Activated naive CD4-positive, alpha-beta T cell (primary cell): ENCODE data around the gene DOK5.
"Not testable (repeated sequence)": the region's sequence is repeated elsewhere in the genome, so short reads cannot be mapped to it uniquely, and the experiment has no call there.

Experiments
- DNase-seq, 4 experiments: peaks; one replicate each; lab custom pipeline; 2025; lab: John Stamatoyannopoulos, UW

The DOK5 gene

DNA sequence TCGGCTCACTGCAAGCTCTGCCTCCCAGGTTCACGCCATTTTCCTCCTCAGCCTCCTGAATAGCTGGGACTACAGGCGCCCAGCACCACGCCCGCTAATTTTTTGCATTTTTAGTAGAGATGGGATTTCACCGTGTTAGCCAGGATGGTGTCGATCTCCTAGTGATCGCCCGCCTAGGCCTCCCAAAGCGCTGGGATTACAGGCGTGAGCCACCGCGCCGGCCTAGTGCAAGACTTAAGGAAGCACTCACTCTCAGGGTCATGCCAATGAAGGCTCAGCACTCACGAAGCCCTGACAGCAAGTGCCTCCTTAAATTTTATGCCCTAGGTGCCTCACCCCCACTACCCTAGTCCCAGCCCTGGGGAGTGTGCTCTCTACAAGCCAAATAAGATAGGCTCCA is 4.7 kb upstream of the DOK5 start:
- DNase-seq, result no peak

DNA sequence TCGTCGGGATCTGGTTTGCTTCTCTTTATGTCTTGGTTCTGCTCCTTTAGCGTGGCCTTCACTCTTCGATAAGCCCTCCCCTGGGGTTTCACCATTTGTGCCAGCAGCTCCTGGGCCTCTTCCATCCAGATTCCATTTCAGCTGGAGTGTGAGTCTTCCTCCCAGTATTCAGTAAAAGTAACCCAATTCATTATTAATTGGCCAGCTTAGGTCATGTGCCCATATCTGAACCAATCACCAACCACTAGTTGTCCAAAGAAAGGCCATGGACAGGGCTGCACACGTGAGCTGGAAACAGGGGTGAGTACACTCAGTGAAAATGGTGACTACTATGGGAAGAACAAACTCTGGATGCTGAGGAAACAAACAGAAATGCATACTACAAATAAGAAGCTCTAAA is 2.8 kb upstream of the DOK5 start:
- DNase-seq, result no peak

DNA sequence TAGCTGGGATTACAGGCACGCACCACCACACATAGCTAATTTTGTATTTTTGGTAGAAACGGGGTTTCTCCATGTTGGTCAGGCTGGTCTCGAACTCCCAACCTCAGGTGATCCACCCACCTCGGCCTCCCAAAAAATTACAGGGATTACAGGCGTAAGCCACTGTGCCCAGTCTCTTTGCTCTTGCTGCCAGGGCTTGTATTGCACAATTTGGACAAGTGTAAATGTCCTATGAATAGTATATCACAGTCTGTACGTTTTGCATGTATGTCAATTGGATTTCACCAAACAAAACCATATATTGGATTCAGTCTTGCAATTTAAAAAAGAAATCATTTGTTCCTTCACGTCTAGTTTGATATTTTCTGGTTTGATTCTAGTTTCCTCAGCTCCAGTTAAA is 2.1 kb upstream of the DOK5 start:
- DNase-seq, result no peak

DNA sequence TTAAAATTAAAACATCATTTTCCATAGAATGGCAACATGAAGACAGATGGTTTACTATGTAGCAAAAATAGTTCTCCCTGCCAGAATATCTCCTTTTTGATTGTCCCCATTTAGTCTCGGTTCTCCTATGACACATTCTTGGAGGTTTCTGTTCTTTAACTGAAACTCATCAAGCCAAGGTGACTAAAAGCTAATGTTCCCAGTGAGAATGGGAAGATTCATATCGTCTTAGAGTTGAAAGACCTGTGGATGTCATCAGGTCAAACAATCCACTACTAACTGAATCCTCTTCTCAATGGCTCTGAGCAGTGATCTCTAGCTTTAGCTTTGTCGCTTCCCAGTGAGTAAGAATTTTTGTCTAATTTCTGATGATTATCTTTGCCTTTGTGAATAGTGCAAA is 1.3 kb upstream of the DOK5 start:
- no peak for DNase-seq

DNA sequence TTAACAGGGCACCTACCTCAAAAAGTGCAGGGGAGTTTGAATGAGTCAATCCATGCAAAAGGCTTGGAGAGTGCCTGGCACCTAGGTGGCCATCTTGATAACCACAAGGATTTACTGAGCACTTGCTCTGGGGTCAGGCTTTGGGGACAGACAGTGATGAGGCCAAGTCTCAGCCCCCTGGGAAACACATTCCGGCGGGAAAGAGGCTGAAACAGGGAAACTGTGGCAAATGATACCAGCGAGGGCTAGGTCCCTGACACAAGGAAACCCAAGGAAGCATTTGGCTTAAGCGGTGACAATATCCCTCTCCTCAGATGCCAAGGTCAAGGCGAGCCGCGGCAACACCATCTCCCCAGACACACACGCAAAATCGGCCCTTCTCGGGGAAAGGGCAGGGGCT is 527 bp upstream of the DOK5 start:
- DNase-seq, result no peak

DNA sequence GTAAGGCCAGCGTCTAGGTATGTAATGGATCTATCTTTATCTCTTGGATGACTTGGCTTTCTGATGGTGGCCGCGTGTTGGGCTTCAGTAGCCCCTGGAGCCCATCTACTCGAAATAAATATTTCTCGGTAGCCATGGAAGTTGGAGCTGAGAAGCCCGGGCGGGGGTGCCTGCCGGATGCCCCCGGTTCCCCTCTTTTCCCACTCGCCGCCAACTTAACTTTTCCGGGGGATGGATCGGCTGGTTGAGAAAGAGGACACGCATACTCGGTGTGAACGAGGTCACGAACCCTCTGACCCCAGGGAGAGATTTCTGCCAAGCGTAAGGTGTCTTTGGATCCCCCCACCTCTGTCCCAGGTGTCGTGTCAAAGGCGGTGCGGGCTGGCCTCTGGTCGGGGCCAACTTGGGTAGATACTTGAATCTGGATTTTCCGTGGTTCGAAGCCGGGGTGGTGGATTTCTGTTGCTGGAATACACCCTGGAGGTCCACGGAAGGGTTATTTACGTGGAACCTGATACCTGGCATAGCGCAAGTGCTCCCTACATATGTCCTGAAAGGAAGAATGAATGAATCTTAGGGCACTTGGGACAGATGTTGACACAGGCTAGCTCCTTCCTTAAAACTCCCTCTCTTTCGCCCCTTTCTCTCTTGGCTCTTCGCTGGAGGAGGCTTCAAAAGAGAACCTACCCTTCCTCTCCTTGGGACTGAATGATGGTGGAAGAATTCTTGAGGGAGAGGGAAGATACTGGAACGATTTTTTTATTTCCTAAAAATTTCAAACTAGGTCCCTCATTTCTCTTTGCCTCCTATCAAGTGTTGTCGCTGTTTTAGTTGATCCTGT is 996 bp downstream of the DOK5 start:
- no peak for DNase-seq

DNA sequence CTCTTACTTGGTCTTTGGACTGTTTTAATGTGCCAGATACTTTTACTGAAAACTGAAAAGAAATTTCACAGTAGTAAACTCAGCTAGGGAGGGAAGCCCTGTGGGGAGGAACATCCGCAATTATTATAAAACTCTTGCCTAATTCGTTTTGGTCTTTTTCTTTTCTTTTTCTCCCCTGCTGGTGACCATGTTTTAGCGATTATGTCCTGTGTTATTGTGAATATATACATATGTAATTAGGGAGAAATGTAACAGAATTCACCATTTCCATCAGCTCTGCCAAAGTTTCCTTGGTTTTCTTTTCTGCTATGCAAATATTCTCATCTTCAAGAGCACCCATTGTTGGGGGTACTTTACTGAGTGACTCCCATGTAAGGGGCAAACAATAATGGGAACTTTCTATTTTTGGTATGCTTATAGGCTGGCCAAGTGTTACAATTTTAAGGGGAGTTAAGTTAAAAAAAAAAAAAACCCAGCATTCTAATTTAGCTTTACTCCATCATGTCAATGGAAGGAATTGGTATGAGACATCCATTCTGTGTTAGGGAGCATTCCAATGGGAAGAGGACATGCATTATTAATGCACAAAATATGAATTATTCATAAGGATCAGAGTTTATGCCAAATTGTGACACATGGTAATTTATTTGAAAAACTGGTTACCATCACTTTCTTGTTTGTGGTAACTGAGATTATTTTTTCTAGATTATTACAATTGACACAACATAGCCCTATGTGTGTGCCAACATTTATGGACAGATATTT is 2.0 kb downstream of the DOK5 start:
- DNase-seq, result no peak

DNA sequence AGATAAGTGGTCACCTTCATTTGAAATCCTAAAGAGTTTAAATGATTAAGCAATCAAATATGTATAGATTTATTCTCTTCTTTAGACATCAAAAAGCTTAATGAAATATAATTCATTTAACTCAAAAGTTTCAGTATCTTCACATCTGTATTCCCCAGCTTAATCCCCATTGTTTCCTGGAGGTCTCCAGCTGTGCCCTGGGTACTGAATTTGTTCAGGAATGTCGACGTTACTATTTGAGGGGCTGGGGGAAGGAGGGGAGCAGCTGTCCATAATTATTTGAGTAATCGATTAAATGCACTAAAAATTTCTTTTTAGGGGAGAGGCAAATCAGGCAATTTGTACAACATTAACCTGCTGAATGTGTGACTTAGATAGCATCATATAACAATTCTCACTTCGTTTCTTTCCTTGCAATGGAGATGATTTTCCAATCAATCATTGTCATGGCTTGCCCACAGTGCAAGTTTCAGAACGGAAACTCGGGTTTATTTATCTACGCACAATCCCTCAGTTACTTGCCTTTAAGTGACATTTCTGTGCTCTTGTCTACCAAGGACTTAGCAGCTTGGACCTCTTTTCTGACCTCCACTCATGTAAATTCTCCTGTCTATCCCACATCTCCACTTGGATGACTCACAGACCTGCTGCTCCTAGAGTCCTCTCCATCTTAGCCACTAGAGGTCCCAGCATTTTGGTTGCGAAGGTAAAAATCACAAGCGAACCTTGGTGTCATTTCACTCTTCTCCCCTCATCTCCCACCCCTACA is 3.9 kb downstream of the DOK5 start:
- no peak for DNase-seq

DNA sequence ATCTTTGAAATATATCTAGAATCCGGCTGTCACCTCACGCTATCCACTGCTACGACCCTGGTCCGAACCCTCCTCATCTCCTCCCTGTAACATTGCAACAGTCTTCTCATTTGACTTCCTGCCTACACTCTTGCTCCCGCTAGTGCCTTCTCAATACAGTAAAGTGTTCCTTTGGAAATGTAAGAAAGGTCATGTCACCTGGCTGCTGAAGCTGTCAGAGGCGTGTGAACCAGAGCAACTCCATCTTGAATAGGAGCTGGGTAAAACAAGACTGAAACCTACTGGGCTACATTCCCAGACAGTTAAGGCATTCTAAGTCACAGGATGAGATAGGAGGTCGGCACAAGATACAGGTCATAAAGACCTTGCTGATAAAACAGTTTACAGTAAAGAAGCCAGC is 4.5 kb downstream of the DOK5 start:
- not testable (repeated sequence) for DNase-seq

DNA sequence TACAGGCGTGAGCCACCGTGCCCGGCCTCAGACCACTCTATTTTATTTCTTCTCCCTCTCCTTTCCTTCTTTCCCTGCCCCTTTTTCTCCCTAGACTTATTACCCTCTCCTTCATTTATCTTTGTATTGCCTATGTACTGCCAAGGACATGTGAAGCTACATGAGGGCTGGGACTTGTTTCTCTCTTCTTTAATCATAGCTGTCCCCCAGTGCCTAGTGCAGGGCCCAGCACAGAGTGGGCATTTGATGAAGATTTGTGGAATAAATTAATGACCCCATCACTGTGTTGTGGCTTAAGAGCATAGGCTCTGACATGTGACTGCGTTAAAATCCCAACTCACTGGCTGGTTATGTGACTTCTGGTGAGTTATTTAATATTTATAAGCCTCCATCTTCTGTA is 6.0 kb downstream of the DOK5 start:
- DNase-seq, result no peak

DNA sequence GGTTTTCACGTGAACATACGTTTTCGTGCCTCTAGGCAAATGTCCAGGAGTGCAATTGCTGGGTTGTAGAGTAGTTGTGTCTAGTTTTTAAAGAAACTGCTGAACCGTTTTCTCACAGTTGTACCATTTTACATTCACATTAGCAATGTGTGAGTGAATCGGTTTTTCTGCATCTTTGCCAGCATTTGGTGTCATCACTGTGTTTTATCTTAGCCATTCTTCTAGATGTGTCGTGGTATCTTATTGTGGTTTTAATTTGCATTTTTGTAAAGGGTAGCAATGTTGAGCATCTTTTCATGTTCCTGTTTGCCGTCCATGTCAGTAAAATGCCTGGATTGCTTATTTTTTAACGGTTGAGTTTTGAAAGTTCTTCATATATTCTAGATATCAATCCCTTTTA is 10.2 kb downstream of the DOK5 start:
- DNase-seq, result no peak

DNA sequence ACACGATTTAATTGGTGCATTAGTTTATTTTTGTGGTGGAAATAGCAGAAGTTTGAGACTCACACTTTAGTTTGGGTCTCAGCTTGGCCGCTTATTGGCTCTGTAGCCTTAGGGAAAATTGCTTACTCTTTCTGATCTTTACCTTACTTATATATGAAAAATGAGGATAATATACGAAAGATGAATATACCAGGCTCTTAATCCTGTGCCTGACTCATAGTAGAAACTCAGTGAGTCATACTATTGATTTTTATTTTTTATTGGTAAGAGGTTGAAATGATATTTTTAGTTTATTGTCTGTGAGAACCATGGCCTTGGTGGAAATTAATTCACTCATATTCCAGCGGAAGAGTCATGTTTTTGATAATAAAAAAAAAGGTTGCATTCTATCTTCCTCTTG is 11.2 kb downstream of the DOK5 start:
- DNase-seq, result no peak

DNA sequence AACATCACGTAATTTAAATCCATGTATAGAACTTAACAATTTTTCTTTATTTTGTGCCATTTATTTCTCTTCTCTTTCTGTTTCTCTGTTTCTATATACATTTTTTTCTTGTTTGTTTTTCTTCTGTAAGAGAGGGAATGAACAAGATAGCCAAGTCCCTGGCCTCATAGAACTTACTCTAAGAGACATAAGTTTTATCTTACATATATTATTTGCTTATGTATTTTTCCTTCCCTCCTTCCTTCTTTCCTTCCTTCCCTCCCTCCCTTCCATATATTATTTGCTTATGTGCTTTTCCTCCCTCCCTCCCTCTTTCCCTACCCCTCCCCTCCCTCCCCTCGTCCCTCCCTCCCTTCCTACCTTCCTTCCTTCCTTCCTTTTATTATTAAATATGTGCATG is 13.0 kb downstream of the DOK5 start:
- no peak for DNase-seq

DNA sequence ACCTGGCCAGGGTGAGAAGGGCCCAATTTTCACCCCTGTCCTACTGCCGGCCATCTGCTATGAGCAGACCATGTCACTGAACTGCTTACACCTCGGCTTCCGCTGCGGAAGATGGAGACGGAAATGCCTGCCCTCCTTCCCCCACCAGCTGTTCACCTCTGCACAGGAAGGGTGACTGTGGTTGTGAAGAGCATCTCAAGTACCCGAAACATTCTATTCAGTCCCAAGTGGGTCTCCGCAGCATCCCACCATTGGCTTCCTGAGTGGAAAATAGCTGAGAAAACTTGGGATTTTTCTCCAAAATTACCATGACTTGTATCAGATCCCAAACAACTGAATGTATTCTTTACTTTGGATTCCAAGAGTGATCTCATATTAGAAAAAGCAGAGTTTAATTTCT is 16.1 kb downstream of the DOK5 start:
- no peak for DNase-seq

DNA sequence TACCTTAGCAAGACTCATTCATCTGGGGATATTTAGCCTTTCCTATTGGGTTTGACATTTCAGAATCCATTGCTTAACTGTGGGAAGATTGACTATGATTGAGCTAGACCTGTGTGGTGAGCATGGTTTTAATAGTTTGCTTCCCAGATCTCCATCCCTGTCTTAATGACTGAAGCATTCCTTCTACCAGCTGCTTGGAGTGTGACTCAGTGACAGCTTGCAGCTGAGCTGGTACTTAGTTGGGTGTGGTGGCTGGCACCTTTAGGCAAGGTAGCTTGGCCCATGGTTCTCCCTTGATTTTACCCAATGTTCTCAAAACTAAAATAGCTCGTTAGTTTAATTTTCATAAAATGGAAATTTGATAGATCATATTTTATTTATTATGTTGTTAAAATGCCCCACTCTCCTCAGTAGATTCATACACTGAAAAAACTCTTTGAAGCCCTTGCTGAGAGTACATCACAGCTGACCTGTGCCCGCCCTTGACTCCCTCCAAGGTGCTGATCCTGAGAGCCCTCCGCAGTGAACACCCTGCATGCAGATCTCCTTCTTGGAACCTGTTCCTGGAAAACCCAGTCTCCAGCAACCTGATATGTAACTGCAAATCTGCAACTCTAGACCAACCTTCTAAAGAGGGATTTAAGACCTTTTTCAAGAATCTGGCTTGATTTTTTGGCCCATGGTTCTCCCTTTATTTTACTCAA is 19.1 kb downstream of the DOK5 start:
- no peak for DNase-seq

DNA sequence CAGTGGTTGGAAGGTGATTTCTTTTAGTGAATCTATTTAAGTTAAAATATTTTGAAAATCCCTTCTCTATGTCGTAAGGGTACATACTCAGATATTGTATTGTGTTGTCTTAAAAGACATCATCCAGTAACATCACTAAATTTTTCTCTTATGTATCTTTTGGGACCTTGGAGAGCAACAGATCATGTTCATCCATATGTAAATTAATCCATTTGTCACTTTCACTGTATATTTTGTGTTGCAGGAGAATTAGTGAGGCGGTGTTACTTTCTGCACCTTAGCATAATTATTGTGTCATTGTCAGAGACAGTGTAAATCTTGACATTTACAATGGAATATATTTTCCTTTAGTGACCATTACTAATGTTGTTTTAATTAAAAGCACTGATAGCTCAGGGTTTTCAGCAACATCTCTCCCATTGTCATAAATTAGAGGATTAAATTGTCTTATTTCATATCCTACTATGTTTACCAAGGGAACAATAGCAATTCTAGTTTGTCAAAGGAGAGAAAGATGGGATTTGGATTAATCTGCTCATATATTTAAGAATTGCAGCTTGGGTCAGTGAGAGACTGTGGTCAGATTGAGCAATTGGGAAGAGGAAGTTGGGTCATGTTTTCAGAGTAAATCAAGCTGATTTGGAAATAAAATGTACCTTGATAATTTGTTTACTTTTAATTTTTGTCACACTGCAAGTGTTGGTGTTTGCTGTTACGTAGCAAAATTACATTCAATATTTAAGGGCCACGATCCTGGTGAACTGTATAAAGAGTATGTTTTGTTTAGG is 22.7 kb downstream of the DOK5 start:
- DNase-seq, result no peak

DNA sequence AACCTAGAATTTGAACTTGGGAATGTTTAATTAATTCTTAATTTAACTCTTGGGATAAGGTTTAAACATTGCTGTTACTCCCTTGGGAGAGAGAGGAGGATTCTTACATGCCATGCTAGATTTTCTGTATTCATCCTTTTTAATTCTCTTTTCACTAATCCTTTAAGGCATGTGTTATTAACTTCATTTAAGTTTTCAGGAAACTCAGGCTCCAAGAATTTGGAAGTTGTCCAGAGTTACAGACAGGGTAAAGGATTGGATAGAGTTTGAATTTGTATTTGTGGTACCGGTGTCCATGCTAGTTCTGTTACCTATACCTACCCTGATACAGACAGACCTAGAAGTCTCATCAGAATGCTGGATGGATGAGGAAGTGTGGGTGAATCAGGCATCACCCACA is 23.7 kb downstream of the DOK5 start:
- no peak for DNase-seq

DNA sequence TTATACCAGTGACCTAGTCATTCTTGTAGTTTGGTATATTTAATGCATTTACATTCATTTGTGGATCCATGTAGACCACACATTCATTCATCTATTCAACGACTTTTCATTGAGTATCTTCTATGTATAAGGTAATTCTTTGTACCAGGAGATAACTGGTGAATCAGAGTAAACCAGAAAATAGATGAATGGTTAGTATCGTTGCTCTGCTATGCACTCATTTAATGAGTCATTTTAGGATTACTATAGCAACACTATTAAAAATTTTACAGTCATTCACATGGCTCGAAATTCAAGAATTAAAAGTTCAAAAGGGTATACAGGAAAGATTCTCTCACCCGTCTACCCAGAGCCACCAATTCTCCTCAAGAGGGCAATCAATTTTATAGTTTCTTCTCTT is 26.8 kb downstream of the DOK5 start:
- no peak for DNase-seq

DNA sequence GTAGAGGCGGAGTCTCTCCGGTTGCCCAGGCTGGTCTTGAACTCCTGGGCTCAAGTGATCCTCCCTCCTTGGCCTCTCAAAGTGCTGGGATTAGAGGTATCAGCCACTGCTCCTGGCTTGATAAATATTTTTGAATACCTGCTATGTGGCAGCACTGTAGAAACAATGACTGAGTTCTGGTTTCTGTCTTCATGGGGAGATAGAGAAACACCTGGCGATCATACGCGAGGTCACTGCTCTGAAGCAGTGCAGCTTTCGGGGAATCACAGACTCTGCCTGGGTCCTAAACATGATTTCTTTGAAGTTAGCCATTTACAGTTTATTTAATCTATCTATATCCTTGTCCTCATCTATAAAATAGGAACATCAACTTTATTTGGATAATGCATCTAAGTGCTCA is 31.2 kb downstream of the DOK5 start:
- no peak for DNase-seq

DNA sequence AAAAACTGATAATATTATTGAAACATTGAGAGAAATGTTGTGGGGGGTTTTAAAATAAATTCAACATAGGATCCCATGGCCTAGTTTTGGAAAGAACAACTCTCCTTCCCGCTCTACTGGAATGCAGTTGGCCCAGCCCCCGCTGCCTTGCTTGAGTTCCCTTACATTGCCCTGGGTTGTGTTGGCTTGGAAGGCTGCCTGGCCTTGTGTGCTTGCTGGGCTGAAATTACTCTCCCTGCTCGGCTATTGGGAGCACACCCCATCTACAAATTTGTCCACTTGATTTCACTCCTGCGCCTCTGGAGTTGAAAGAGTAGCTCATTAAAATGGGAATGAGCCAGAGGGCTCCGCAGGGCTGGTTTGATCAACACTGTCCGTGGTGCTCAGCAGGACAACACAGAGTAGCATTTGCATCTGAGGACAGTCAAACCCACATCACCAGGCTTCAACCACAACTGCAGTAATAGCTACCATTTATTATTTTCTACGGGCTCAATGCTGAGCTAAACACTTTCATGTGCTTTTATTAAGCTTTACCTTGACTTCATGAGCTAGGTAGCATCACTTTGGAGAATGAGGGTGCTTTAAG is 35.2 kb downstream of the DOK5 start:
- DNase-seq, result no peak

DNA sequence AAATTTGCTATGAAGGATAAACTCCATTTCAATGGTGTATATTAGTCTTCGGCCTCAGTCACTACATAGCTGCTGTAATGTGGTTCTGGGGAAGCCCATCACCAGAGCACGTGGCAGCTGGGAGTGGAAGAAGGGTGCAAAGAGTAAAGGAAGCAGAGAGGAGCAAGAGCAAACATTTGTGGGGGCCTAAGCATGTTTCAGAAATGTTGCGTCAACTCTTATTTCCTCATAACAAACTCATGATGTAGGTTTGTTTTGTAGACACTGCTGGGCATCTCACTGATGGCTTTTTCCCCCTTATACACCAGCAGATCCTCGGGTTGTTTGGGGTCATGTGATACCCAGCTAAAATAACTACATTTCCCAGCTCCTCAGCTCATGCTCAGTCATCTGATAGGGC is 37.3 kb downstream of the DOK5 start:
- DNase-seq, result no peak
